H1 (cell line): Measurements from ENCODE around the gene EPX. TPM values are rescaled to one million over a fixed set of nuclear protein-coding genes. Genes with fewer than 3 reads are reported as not detected.

Experiments
- ASH2L ChIP-seq: fragments of 200-600, 300-600 bp; sonication (generic); IDR thresholded peaks from one replicate; pipeline ENCODE4 v1.7.1; 2017; ENCODE audit warnings: low read length
- CHD2 ChIP-seq: IDR thresholded peaks from 2 replicates; pipeline ENCODE4 v1.6.1; 2012; ENCODE audit warnings: low read length, improper control_type of control experiment
- CHD7 ChIP-seq: fragments of 300-600 bp; sonication (generic); IDR thresholded peaks from 2 replicates; pipeline ENCODE4 v1.7.1; 2012; ENCODE audit warnings: low read length, moderate library complexity, mild to moderate bottlenecking, inconsistent platforms; ENCODE audit not compliant: insufficient replicate concordance
- CTBP2 ChIP-seq: IDR thresholded peaks from 2 replicates; pipeline ENCODE4 v1.7.0; 2011; ENCODE audit warnings: borderline replicate concordance, mild to moderate bottlenecking, moderate library complexity, mixed read lengths, low read length; ENCODE audit not compliant: insufficient read depth, insufficient read length
- EGR1 ChIP-seq: IDR thresholded peaks from 2 replicates; pipeline ENCODE4 v1.6.1; 2011; ENCODE audit warnings: low read depth, low read length, borderline replicate concordance
- EZH2 ChIP-seq: fragments of 200-600 bp; sonication (generic); IDR thresholded peaks from 2 replicates; pipeline ENCODE4 v1.7.1; 2012; ENCODE audit warnings: low read depth, mild to moderate bottlenecking, moderate library complexity, low read length, inconsistent platforms; ENCODE audit not compliant: severe bottlenecking
- GABPA ChIP-seq: IDR thresholded peaks from 2 replicates; pipeline ENCODE4 v1.6.1; 2011; ENCODE audit warnings: mild to moderate bottlenecking, low read length, moderate library complexity, borderline replicate concordance; ENCODE audit not compliant: insufficient read depth
- HDAC6 ChIP-seq: IDR thresholded peaks from one replicate; pipeline ENCODE4 v1.7.1; 2012; ENCODE audit warnings: low read depth, mild to moderate bottlenecking, inconsistent platforms, low read length, moderate library complexity
- POLR2AphosphoS5 ChIP-seq: IDR thresholded peaks from 2 replicates; pipeline ENCODE4 v1.6.1; 2011; ENCODE audit warnings: low read depth, low read length
- SIX5 ChIP-seq: IDR thresholded peaks from 2 replicates; pipeline ENCODE4 v1.6.1; 2011; ENCODE audit warnings: mild to moderate bottlenecking, low read depth, low read length
- SP4 ChIP-seq: IDR thresholded peaks from 2 replicates; pipeline ENCODE4 v1.6.1; 2012; ENCODE audit warnings: low read length, inconsistent platforms
- TEAD4 ChIP-seq: IDR thresholded peaks from 2 replicates; pipeline ENCODE4 v1.6.1; 2012; ENCODE audit warnings: low read depth, low read length, inconsistent platforms, mixed read lengths
- polyA plus RNA-seq, 7 experiments: library from polyadenylated mRNA; depleted of rRNA in 3 of 7; stranded (reverse) in 5 of 7; unstranded in 2 of 7; fragments of >200 nt in 5 of 7; fragments of 200-250 nt in 2 of 7; gene quantifications; 1 replicate in 5 of 7; 2 replicates in 1 of 7; 4 replicates in 1 of 7; pipeline versions ENCODE4 v1.2.1 to v1.2.3, GENCODE V29; 2011 to 2013; ENCODE audit warnings: missing spikeins in 2 of 7, mixed read lengths in 2 of 7
- total RNA-seq: library from RNA; stranded (reverse); fragmentation: NEBNext Ultra II Directional; extraction: Animal tissue kit (Norgen Biotek cat#: 25700); gene quantifications from 2 replicates; pipeline ENCODE4 v1.2.1, GENCODE V29; 2021

The EPX gene
- total and polyA plus RNA-seq, 2 of the 8 experiments (the other 6 are each of a cell fraction or from before 2014, with no cell fraction given), result not detected

DNA sequence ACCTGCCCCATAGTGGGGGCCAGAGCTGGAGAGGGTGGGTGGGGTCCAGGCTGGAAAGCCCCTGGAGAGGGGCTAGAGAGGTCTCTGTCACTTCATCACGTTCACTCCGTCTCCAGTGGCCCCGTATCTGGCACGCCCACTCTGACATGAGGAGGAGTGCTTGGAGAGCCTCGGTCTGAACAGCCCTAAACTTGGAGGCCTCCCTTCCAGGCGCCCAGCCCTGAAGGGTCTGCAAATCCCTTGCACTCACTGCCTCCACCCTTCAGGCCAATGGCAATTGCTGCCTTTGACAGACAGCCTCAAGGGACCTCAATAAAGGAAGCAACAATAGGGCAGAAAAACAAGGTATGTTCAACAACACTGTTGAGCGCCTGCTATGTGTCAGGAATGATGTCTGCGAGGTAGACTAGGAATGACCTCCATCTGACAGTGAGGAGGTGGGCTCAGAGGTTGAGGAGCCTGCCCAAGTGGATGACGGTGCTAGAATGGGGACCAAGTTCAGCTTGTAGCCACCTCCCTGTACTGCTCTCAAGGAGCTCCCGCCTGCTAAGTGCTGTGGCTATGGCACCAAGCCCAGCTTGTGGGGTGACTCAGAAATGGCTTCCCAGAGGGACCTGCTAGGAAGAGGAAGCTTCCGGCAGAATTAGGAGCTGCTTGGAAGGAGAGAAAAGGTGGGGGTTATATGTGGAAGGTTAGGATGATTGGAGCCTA, 2.9 kb upstream of the EPX start (continued):
- TF ChIP-seq CHD7 (no peak), EZH2 (no peak), TEAD4 (no peak), CTBP2 (no peak), GABPA (no peak), HDAC6 (no peak), ASH2L (no peak), SP4 (no peak), CHD2 (no peak), EGR1 (no peak), SIX5 (no peak), POLR2AphosphoS5 (no peak)
